ENCODE results near the gene BFAR.
"Not testable (repeated sequence)": the region's sequence is repeated elsewhere in the genome, so short reads cannot be mapped to it uniquely, and the experiment has no call there.

The BFAR gene

GRCh38 chr16:14635395-14636165, 2.8 kb downstream of the BFAR start:
- H3K4me3 ChIP-seq (replicated peaks; ENCODE audit: low read depth, low read length): no peak overlapping the region
- no peak for TF ChIP-seq CTCF (IDR thresholded peaks at IDR 0.05; ENCODE audit: low read length, missing control alignments)
- DNase-seq (ENCODE audit: low read depth): no peak

- not testable (repeated sequence) for H3K4me3 ChIP-seq (replicated peaks; ENCODE audit: low read depth, low read length); DNase-seq (ENCODE audit: low read depth)
Observed at GRCh38 chr16:14636179-14636950, 3.6 kb downstream of the BFAR start.

DNA sequence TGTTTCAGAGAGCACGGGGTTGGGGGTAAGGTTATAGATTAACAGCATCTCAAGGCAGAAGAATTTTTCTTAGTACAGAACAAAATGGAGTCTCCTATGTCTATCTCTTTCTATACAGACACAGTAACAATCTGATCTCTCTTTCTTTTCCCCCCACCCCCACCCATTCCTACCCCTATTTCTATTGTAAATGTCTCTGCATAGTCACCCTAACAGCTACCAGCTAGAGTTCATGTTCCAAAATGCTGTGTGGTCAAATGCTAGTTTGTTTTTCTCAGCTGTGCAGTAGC, 4.1 kb downstream of the BFAR start:
- not testable (repeated sequence) for DNase-seq (ENCODE audit: low read depth); H3K4me3 ChIP-seq (replicated peaks; ENCODE audit: low read depth, low read length)

GRCh38 chr16:14640538-14640937, 7.8 kb downstream of the BFAR start:
- H3K4me3 ChIP-seq (replicated peaks; ENCODE audit: low read depth, low read length): no peak overlapping the region

DNA sequence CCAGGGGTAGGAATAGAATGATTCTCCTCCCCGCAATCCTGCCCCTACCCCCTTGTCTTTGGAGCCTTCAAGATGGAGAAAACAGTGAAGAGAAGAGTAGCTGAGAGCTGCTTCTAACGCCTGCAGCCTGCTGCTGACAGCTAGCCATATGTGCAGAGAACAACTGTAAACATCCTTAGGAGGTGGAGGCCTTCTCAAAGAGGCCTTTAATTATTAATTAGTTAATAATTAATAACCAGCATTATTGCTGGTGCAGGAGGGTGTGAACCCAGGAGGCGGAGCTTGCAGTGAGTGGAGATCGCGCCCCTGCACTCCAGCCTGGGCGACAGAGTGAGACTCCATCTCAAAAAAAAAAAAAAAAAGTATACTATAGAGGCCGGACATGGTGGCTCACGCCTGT, 8.5 kb downstream of the BFAR start:
- no peak overlapping the region for H3K4me3 ChIP-seq (replicated peaks; ENCODE audit: low read depth, low read length)
- DNase-seq (ENCODE audit: low read depth): no peak
- TF ChIP-seq CTCF (IDR thresholded peaks at IDR 0.05; ENCODE audit: low read length, missing control alignments): no peak

More at GRCh38 chr16:14640538-14640937, 7.8 kb downstream of the BFAR start:
- no peak for DNase-seq (ENCODE audit: low read depth)
- TF ChIP-seq CTCF (IDR thresholded peaks at IDR 0.05; ENCODE audit: low read length, missing control alignments): no peak

- no peak overlapping the region for H3K4me3 ChIP-seq (replicated peaks; ENCODE audit: low read depth, low read length)
- TF ChIP-seq CTCF (IDR thresholded peaks at IDR 0.05; ENCODE audit: low read length, missing control alignments): no peak
- peak; percentile 7 for DNase-seq (ENCODE audit: low read depth)
Observed at GRCh38 chr16:14641926-14642325, 9.2 kb downstream of the BFAR start.

DNA sequence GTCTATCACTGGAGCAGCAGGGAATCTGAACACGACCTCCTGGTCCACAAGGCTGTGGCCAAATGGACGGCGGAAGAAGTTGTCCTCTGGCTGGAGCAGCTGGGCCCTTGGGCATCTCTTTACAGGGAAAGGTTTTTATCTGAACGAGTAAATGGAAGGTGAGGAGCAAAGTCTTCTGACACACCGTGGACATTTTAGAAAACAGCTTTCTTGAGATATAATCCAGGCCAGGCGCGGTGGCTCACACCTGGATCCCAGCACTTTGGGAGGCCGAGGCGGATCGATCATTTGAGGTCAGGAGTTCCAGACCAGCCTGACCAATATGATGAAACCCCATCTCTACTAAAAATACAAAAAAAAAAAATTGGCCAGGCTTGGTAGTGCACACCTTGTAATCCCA, 17.1 kb downstream of the BFAR start:
- DNase-seq (ENCODE audit: low read depth): no peak
- no peak overlapping the region for H3K4me3 ChIP-seq (replicated peaks; ENCODE audit: low read depth, low read length)
- TF ChIP-seq CTCF (IDR thresholded peaks at IDR 0.05; ENCODE audit: low read length, missing control alignments): no peak

DNA sequence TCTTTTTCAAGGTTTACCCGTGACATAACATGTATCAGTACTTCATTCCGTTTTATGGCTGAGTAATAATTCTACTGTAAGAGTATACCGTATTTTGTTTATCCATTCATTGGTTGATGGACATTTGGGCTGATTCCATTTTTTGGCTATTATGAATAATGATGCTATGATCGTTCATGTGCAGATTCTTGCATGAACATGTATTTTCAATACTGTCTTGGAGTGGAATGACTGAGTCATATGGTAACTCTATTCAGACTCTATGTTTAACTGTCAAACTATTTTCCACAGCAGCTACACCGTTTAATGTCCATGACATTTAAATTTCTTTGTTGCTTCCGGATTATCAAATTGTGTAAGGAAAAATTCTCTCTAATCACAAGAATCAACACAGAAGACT, 17.9 kb downstream of the BFAR start:
- no peak for DNase-seq (ENCODE audit: low read depth)
- no peak overlapping the region for H3K4me3 ChIP-seq (replicated peaks; ENCODE audit: low read depth, low read length)
- TF ChIP-seq CTCF (IDR thresholded peaks at IDR 0.05; ENCODE audit: low read length, missing control alignments): no peak
